Endodermal cell (in vitro differentiated cells): ENCODE measurements around the gene NOC4L. TPM values are rescaled to one million over a fixed set of nuclear protein-coding genes. Genes with fewer than 3 reads are reported as not detected.
A peak's percentile ranks its signal among the peaks of the same experiment; 100 is the strongest.

ENCODE experiments used
- DNase-seq: peaks from one replicate; pipeline ENCODE4 v3.0.0-alpha.2; 2017
- H3K27ac ChIP-seq: 2 replicates; pipeline ENCODE4 v1.5.1; 2013; ENCODE audit warnings: mild to moderate bottlenecking, low read depth, low read length, moderate library complexity
- H3K27me3 ChIP-seq: 2 replicates; pipeline ENCODE4 v1.6.1; 2013; ENCODE audit warnings: mild to moderate bottlenecking, low read length, moderate library complexity; ENCODE audit not compliant: insufficient read depth, control insufficient read depth, poor library complexity, severe bottlenecking
- H3K36me3 ChIP-seq: 2 replicates; pipeline ENCODE4 v1.7.0; 2013; ENCODE audit warnings: mild to moderate bottlenecking, low read length, moderate library complexity; ENCODE audit not compliant: control insufficient read depth, insufficient read depth
- H3K4me1 ChIP-seq: one replicate; pipeline ENCODE4 v1.7.0; 2013; ENCODE audit warnings: low read length; ENCODE audit not compliant: control insufficient read depth, insufficient read depth
- H3K4me3 ChIP-seq: 2 replicates; pipeline ENCODE4 v1.5.1; 2013; ENCODE audit warnings: mild to moderate bottlenecking, low read length, moderate library complexity
- H3K9ac ChIP-seq: 2 replicates; pipeline ENCODE4 v1.6.1; 2013; ENCODE audit warnings: mild to moderate bottlenecking, low read length, moderate library complexity; ENCODE audit not compliant: poor library complexity, severe bottlenecking; ENCODE audit errors: extremely low read depth
- H3K9me3 ChIP-seq: 2 replicates; pipeline ENCODE4 v1.6.1; 2013; ENCODE audit warnings: mild to moderate bottlenecking, low read length, moderate library complexity; ENCODE audit not compliant: control insufficient read depth
- H3K27ac Mint-ChIP-seq: 2 replicates; pipeline ENCODE4 v1.8.0; 2020; ENCODE audit warnings: mixed read lengths
- H3K27me3 Mint-ChIP-seq: 2 replicates; pipeline ENCODE4 v1.8.0; 2021; ENCODE audit warnings: mild to moderate bottlenecking, mixed read lengths; ENCODE audit not compliant: insufficient read depth
- H3K36me3 Mint-ChIP-seq: 2 replicates; pipeline ENCODE4 v1.8.0; 2020; ENCODE audit warnings: low read depth, mixed read lengths
- H3K4me1 Mint-ChIP-seq: 2 replicates; pipeline ENCODE4 v1.8.0; 2020; ENCODE audit warnings: mixed read lengths
- H3K4me3 Mint-ChIP-seq: 2 replicates; pipeline ENCODE4 v1.8.0; 2020; ENCODE audit warnings: mild to moderate bottlenecking, moderate library complexity, mixed read lengths
- H3K9me3 Mint-ChIP-seq: 2 replicates; pipeline ENCODE4 v1.8.0; 2020; ENCODE audit warnings: mild to moderate bottlenecking, mixed read lengths
- CTCF ChIP-seq: fragments of 200-600 bp; sonication (generic); conservative IDR thresholded peaks from 2 replicates; pipeline ENCODE4 v1.5.0; 2021; ENCODE audit warnings: antibody characterized with exemption, mild to moderate bottlenecking
- WGBS, 2 experiments: methylation state at CpG; one replicate each; pipeline versions ENCODE4 v1.1.5 to v1.1.7; 2013; ENCODE audit warnings: missing lambda C conversion rate in 2 of 2, mixed read lengths in 1 of 2; ENCODE audit not compliant: insufficient coverage in 1 of 2, insufficient read length in 1 of 2; 5-methylcytosine and 5-hydroxymethylcytosine counted together
- total RNA-seq, 2 donors: library from RNA; stranded (reverse); fragmentation: NEBNext Ultra II Directional in 1 of 2; extraction: Animal tissue kit (Norgen Biotek cat#: 25700) in 1 of 2; gene quantifications; 2 replicates in 1 of 2; 3 replicates in 1 of 2; pipeline ENCODE4 v1.2.1, GENCODE V29; 2021

The NOC4L gene
- total RNA-seq, 2 donors from 2014 or later: 22.7 to 32.7 TPM

DNA sequence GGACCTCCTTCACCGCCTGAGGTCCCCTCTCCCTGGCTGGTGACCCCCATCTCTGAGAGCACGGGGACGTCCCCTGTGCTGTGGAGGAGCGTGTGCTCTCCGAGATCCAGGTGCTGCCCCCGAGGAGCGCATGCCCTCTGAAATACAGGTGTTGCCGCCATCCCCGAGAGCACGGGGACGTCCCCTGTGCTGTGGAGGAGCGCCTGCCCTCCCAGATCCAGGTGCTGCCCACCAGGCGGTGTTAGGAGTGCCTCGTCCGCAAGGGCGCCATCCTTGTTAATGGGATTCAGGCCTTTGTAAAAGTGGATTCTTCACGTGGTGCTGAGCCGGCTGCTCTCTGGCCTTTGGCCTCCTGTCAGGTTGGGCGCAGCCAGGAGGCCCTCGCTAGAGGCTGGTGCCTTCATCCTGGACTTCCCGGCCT lies 10.1 kb downstream of the NOC4L start:
- peak; percentile 76 for DNase-seq
- H3K9ac ChIP-seq: no peak overlapping the region

DNA sequence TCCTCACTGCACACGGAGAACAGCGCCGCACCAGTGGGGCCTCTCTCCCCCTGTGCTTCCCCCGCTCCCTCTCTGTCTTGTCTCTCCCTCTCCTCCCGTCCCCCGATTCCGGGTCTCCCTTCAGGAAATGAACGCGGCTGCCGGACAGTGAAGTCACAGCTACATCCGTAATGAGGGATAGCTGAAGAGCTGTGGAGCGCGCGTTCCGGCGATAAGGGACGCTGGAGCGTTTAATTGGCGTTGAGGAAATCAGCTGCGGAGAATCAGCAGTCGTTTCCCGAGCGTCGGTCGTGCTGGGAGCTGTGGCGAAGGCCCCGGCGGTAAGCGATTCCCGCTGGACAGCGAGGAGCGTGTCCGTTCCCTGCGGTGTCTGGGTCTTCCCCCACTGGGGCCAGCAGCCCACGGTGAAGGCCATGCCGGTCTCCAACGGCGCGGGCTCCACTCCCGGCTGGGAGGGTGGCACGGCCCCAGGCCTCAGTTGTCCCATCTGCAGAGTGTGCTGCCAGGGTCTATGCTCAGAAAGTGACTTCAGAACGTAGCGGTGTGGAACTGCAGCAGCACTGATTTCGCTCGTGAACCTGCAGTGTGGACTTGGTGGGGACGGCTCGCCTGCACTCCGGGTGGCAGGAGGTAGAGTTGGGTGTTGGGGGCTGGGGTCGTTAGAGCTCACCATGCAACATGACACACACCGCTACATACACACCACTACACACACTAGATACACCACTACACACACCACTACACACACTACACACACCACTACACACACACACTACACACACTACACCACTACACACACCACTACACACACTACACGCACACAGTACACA lies 10.9 kb downstream of the NOC4L start:
- Histone ChIP-seq H3K9ac (no peak overlapping the region), H3K4me3 (no peak overlapping the region), H3K36me3 (peaks cover 25% of the 10 kb centered on the region), H3K27ac (no peak overlapping the region), H3K4me1 (no peaks in the 10 kb centered on the region), H3K27me3 (no peaks in the 10 kb centered on the region), H3K9me3 (peaks cover 27% of the 10 kb centered on the region)
- H3K9me3 Mint-ChIP-seq: no peaks in the 10 kb centered on the region
- peaks cover 3% of the 10 kb centered on the region for H3K27me3 Mint-ChIP-seq
- no peak for DNase-seq
- no peaks in the 10 kb centered on the region for H3K4me1 Mint-ChIP-seq
- H3K36me3 Mint-ChIP-seq: peaks cover 2% of the 10 kb centered on the region
- 92 to 94% methylated on average over 35 to 48 of the region's 51 CpGs for WGBS, 2 experiments
- TF ChIP-seq CTCF: no peak
- H3K27ac Mint-ChIP-seq: no peak overlapping the region
- no peak overlapping the region for H3K4me3 Mint-ChIP-seq

More for the DNA sequence above, 10.1 kb downstream of the NOC4L start:
- 86 to 89% methylated on average over 14 to 21 of the region's 21 CpGs for WGBS, 2 experiments
- no peak for TF ChIP-seq CTCF
- H3K9me3 Mint-ChIP-seq: no peaks in the 10 kb centered on the region
- H3K36me3 Mint-ChIP-seq: peaks cover 2% of the 10 kb centered on the region
- Histone ChIP-seq H3K4me3 (no peak overlapping the region), H3K9me3 (peaks cover 27% of the 10 kb centered on the region), H3K27ac (no peak overlapping the region), H3K27me3 (no peaks in the 10 kb centered on the region), H3K36me3 (peaks cover 25% of the 10 kb centered on the region), H3K4me1 (no peaks in the 10 kb centered on the region)
- no peaks in the 10 kb centered on the region for H3K27me3 Mint-ChIP-seq
- H3K27ac Mint-ChIP-seq: no peak overlapping the region
- H3K4me3 Mint-ChIP-seq: no peak overlapping the region
- H3K4me1 Mint-ChIP-seq: no peaks in the 10 kb centered on the region

- peaks cover 27% of the 10 kb centered on the region for H3K9me3 ChIP-seq
- Mint-ChIP-seq H3K9me3 (no peaks in the 10 kb centered on the region), H3K36me3 (no peaks in the 10 kb centered on the region), H3K4me3 (no peak overlapping the region), H3K27me3 (peaks cover 5% of the 10 kb centered on the region), H3K27ac (no peak overlapping the region), H3K4me1 (no peaks in the 10 kb centered on the region)
- no peak for DNase-seq
- WGBS, 2 experiments: 94 to 100% methylated on average over 4 to 10 of the region's 10 CpGs
- peak overlapping the region; percentile 35 for H3K4me3 ChIP-seq
- no peaks in the 10 kb centered on the region for H3K4me1 ChIP-seq
- H3K36me3 ChIP-seq: peaks cover 25% of the 10 kb centered on the region
- no peak overlapping the region for H3K9ac ChIP-seq
- no peaks in the 10 kb centered on the region for H3K27me3 ChIP-seq
- H3K27ac ChIP-seq: no peak overlapping the region
- TF ChIP-seq CTCF: no peak
Measured at GRCh38 chr12:132155771-132156572, 11.7 kb downstream of the NOC4L start.
